Stimulated activated CD4-positive, alpha-beta T cell treated with anti-CD3 and anti-CD28 coated beads, Interleukin-4, amount 100 ng/mL, for 48 hours (primary cell): ENCODE results near the gene UGCG.

ENCODE experiments used
- DNase-seq, 2 donors: peaks; one replicate each; pipeline ENCODE4 v3.0.0-alpha.2; 2020; ENCODE audit warnings: low read depth in 2 of 2

UGCG gene

GRCh38 chr9:111984086-111984802 is 87.6 kb downstream of the UGCG start:
- DNase-seq = no peak
